Retinal pigment epithelial cell (primary cell): ENCODE measurements around the gene REEP5.
A peak's percentile ranks its signal among the peaks of the same experiment; 100 is the strongest.
"Not testable (repeated sequence)": the region's sequence is repeated elsewhere in the genome, so short reads cannot be mapped to it uniquely, and the experiment has no call there.

Experiments
- DNase-seq: peaks from one replicate; pipeline ENCODE4 v3.0.0-alpha.2; 2010; ENCODE audit warnings: low read depth
- H3K4me3 ChIP-seq: 2 replicates; pipeline ENCODE4 v1.5.1; 2011; ENCODE audit warnings: mild to moderate bottlenecking, low read length, control low read depth, moderate library complexity
- TF ChIP-seq, protein P1 (sequence below): conservative IDR thresholded peaks from 2 replicates; pipeline ENCODE4 v1.5.1; 2011; ENCODE audit warnings: low read depth, low read length, control low read depth, inconsistent platforms

Gene REEP5

DNA sequence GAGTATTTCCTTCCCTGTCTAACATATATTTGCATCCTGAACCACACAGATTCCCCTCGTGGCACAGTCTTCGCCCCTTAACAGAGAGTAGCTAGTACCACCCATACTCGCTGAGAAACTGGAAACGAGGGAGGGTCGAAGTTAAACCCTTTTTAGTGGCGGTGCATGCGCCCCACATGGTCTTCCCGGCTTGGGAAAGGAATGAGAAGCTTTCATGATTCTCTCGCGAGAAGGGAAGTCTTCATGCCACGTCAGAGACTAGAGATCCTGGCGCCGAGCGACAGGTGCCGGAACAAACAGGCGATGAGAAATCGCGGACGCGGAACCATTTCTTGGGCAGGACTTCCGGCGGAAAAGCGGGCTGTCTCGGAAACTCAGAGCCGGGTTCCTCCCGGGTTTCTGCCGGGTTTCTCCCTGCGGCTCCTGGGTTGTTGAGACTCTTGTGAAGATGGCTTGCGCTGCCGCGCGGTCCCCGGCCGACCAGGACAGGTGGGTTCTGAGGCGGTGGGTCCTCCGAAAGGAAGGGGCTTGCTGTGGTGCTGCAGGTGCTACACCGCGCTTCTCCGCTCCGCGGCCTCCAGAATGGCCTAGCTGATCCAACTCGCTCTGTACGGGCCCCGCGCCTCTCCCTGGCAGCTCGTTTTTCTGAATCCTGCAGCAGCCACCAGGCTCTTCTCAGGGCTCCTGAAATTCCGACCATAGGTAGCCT is 60.9 kb downstream of the REEP5 start, which contains the start of gene SRP19:
TSS of gene SRP19 (plus strand) at position 359 of the 709 bp plus-strand sequence. CDS start at position 449, 90 bp downstream.
- H3K4me3 ChIP-seq = peak within 1 kb of the TSS; percentile 99
- DNase-seq = peak; percentile 92
- TF ChIP-seq, protein P1, sequence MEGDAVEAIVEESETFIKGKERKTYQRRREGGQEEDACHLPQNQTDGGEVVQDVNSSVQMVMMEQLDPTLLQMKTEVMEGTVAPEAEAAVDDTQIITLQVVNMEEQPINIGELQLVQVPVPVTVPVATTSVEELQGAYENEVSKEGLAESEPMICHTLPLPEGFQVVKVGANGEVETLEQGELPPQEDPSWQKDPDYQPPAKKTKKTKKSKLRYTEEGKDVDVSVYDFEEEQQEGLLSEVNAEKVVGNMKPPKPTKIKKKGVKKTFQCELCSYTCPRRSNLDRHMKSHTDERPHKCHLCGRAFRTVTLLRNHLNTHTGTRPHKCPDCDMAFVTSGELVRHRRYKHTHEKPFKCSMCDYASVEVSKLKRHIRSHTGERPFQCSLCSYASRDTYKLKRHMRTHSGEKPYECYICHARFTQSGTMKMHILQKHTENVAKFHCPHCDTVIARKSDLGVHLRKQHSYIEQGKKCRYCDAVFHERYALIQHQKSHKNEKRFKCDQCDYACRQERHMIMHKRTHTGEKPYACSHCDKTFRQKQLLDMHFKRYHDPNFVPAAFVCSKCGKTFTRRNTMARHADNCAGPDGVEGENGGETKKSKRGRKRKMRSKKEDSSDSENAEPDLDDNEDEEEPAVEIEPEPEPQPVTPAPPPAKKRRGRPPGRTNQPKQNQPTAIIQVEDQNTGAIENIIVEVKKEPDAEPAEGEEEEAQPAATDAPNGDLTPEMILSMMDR = peak; percentile 6

DNA sequence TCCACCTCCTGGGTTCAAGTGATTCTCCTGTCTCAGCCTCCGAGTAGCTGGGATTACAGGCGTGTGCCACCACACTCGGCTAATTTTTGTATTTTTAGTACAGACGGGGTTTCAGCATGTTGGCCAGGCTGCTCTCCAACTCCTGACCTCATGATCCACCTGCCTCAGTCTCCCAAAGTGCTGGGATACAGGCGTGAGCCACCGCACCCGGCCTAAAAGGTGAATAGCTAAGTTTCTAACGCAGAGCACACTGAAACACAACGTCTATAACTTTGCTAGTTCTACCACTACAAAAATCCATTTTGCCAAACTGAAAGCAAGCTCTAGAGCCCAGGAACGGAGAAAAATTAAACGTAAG is 61.5 kb downstream of the REEP5 start:
- DNase-seq = not testable (repeated sequence)
- H3K4me3 ChIP-seq = peak overlapping the region; percentile 99

DNA sequence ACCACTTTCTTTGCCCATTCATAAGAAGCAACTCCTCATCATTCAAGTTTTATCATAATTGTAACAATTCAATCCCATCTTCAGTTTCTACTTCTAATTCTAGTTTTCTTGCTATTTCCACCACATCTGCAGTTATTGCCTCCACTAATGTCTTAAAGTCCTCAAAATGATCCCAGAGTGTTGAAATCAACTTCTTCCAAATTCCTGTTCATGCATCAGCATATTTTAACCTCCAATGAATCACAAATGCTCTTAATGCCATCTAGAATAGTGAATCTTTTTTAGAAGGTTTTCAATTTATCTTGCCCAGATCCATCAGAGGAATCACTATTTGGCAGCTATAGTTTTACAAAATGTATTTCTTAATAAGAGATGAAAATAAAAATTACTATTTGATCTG is 64.2 kb downstream of the REEP5 start:
- H3K4me3 ChIP-seq = no peak overlapping the region
- no peak for DNase-seq
- TF ChIP-seq, protein P1 = no peak

DNA sequence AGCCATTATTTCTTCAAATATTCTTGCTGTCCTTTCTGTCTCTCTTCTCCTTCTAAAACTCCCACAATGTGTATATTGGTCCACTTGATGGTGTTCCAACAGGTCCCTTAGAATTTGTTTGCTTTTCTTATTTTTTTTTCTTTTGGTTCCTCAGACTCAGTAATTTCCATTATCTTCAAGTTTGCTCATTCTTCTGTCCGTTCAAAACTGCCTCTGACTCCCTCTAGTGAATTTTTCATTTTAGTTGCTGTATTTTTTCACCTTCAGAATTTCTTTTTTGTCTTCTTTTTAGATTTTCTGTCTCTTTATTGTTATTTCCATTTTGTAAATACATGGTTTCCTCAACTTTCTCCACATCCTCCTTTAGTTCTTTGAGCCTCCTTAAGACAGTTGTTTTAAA is 67.4 kb downstream of the REEP5 start:
- no peak overlapping the region for H3K4me3 ChIP-seq
- TF ChIP-seq, protein P1 = no peak
- DNase-seq = no peak

DNA sequence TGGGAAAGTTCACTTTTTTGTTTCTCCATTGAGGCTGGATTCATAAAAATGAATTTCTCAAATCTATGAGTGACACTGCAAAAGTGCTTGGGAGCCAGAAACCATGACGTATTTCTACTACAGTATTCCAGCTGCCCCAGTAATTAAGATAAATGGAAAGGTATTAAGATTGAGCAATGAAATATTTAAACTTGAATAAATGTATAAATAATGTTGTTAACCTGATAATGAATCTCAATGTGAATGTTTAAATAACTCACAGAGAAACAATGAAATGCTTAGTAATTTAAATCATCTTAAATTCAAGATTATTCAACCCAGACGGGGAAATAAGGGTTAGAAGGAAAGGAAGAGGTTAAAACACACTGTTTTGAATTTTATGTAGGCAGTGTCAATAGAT is 72.1 kb downstream of the REEP5 start:
- TF ChIP-seq, protein P1 = no peak
- no peak for DNase-seq
- H3K4me3 ChIP-seq = no peak overlapping the region

DNA sequence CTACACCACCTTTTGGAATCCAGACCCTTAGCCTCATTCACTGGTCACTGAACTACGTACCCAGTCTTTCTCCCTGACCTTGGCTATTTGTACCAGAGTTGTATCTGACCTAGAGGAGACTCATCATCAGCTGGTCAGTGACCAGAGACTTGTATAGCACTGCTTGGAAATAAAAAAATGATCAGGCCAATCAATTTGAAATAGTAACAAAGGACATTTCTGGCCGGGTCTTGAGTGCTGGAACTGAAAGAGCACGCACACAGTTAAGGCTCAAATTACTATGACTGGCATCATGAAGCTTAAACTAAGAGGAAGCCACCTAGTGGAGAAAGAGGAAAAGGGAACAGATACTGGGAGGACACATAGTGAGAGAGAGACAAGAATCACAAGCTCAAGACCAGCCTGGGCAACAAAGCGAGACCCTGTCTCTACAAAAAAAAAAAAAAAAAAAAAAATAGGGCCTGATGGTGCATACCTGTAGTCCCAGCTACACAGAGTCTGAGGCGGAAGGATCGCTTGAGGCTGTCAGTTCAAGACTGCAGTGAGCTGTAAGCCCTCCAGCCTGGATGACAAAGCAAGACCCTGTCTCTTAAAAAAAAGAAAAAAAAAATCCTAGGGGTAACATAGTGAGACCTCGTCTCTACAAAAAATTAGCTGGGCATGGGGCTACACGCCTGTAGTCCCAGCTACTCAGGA is 73.8 kb downstream of the REEP5 start:
- TF ChIP-seq, protein P1 = peak; percentile 71
- H3K4me3 ChIP-seq = no peak overlapping the region
- DNase-seq = peak; percentile 37

DNA sequence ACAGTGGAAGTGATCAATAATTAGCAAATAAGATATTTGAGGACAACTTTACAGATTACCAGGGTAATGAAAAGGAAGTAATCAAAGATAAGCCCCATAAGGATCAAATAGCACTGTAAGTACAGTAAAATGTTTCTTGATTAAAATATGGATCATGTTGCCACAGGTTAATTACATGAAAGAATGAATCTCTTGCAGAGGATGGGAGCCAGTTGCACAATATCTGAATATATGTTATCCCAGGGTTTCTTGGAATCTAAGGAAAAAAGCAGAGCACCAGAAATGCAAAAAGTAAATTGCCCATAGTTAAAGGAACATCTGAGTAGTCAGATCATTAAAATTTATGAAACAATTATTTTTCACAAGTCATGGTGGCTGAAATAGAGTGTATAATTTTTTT is 74.7 kb downstream of the REEP5 start:
- DNase-seq = no peak
- no peak overlapping the region for H3K4me3 ChIP-seq
- TF ChIP-seq, protein P1 = no peak
